NCI-H524 treated with DMSO at 0.1 percent for 48 hours (cell line): Measurements from ENCODE around the gene MGLL.
"Not testable (repeated sequence)": the region's sequence is repeated elsewhere in the genome, so short reads cannot be mapped to it uniquely, and the experiment has no call there.

Source experiments
- DNase-seq: peaks from one replicate; lab custom pipeline; 2025; lab: John Stamatoyannopoulos, UW

The MGLL gene

GRCh38 chr3:127654993-127655392 lies 167.3 kb downstream of the MGLL start:
- not testable (repeated sequence) for DNase-seq

GRCh38 chr3:127654374-127654773 lies 167.9 kb downstream of the MGLL start:
- DNase-seq, result no peak

DNA sequence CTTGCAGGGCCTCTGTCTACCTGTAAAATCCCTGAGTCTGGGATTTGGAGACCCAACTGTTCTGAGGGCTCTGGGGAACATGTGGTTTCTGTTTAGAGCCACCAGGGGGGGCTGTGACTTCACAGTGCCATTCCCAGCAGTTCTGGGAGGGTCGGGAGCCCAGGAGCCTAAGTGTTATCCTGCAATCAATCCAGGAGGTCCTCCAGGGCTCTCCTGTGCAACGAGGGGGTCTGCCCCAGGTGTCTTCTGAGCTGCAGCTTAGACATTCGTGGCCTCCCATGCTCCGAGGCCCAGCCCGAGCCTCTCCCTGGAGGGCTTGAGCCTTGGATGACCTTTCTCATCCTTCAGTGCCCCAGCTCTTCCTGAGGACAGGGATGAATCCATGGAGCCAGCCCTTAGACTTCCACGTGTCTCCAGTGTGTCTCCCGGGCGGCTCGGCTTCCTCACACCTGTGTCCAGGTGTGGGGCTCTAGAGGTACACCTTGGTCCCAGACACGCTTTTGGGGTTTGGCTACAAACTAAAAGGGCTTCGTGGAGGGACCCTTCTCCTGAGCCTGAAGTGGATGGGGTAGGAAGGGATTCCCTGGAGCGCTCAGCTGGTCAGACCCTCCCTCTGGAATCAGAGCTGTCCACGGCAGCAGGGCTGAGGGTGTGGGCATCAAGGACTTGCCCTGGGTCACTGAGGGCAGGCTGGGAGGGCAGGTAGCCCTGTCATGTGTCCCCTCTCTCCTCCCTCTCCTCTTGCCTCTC lies 169.9 kb downstream of the MGLL start:
- DNase-seq, result peak; percentile 18

- DNase-seq, result no peak
Observed at GRCh38 chr3:127651516-127652172, 170.7 kb downstream of the MGLL start.

GRCh38 chr3:127650236-127650635 lies 172.1 kb downstream of the MGLL start:
- DNase-seq, result no peak

GRCh38 chr3:127647845-127648204 lies 174.5 kb downstream of the MGLL start:
- no peak for DNase-seq

- no peak for DNase-seq
Observed at GRCh38 chr3:127647166-127647844, 175.0 kb downstream of the MGLL start.

DNA sequence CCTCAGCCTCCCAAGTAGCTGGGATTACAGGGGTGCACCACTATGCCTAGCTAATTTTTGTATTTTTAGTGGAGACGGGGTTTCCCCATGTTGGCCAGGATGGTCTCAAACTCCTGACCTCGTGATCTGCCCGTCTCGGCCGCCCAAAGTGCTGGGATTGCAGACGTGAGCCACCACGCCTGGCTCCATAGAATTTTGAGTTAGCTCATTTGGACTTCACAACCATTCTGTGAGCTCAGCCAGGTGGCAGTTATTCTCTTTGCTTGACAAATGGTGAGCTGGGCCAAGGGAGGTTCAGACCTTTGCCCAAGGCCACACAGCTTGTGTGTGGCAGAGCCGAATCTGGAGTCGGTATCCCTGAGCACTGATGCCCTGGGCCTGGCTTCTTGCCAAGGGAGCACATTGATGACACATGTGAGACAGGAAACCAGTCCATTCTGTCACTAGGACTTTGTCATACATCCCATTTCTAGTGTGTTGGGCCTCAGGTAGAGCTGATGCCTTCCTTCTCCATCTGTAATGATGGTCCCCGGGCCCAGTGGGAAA lies 175.7 kb downstream of the MGLL start:
- no peak for DNase-seq

DNA sequence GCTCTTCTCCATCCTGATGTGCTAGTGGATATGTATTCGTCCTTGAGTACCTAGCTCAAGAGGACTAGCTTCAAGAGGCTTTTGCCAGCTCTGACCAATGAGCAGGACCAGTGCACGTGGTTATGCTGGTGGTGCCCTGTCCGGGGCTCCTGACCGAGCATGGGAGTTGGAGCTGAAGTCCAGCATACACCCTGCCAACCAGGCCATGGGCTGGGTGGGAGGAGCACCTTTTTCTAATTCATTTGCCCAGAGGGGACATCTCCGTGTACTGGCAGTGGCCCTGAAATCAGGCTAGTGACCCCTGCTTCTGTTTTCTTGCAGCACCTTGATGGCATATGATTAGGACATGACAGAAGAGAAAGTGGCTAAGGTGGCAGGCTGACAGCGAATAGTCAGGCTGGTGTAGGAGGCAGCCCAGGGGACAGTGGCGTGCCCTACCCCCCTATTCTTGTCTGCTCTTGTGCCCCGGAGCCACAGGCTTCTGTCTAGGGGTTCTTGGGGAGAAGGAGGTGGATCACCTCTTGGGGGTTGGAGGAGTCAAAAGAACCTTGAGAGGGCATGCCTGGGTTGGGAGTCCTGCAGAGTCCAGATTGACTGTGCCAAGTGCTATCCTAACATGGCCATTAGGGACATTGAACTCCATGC lies 176.8 kb downstream of the MGLL start:
- no peak for DNase-seq

GRCh38 chr3:127644641-127645370 lies 177.5 kb downstream of the MGLL start:
- DNase-seq, result no peak

DNA sequence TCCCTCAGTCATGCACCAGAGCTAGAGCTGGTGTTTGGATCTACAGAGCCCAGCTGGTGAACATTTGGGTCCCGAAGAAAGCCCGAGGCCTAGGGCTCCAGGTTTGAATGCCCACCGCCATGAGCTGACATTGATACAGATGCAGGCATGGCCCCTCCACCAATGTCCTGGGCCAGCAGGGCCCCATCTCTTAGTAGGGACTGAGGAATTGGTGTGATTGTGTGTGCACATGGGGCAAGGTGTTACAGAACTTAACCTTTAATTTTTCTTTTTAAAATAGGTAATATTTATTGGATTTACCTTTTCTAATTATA lies 182.3 kb downstream of the MGLL start:
- no peak for DNase-seq

DNA sequence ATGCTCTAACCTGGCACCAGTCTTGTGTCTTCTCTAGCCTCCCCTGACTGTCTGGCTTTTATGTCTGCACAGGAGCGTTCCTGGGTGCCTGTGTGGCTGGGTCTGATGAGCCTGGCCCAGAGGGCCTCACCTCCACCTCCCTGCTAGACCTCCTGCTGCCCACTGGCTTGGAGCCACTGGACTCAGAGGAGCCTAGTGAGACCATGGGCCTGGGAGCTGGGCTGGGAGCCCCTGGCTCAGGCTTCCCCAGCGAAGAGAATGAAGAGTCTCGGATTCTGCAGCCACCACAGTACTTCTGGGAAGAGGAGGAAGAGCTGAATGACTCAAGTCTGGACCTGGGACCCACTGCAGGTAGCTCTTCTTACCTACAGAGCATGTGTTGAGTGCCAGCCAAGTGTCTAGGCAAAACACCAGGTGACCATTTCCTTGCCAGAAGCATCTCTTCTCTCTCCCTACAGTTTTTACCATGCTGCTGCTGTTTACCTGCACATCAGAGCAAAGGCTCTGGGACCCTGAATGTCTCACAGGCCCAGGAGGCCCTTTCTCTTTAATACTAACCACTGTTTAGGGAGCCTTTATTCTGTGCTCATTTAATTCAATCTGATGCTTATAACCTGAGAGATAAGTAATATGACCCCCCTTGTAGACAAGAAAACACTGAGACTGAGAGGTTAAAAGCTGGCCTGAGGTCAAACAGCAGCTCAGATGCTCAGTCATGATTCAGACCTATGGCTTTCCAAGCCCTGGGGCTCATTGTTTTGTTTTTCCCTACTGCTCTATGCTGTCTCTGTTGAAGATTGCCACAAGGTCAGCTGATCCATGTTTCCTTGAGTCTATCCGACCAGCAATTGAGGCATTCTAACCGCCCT lies 182.9 kb downstream of the MGLL start:
- no peak for DNase-seq
